Stimulated activated CD4-positive, alpha-beta T cell treated with anti-CD3 and anti-CD28 coated beads, Interleukin-4, amount 100 ng/mL, for 48 hours (primary cell): ENCODE results near the gene SDR39U1.

ENCODE experiments used
- DNase-seq, 2 donors: peaks; one replicate each; pipeline ENCODE4 v3.0.0-alpha.2; 2020; ENCODE audit warnings: low read depth in 2 of 2

The SDR39U1 gene

DNA sequence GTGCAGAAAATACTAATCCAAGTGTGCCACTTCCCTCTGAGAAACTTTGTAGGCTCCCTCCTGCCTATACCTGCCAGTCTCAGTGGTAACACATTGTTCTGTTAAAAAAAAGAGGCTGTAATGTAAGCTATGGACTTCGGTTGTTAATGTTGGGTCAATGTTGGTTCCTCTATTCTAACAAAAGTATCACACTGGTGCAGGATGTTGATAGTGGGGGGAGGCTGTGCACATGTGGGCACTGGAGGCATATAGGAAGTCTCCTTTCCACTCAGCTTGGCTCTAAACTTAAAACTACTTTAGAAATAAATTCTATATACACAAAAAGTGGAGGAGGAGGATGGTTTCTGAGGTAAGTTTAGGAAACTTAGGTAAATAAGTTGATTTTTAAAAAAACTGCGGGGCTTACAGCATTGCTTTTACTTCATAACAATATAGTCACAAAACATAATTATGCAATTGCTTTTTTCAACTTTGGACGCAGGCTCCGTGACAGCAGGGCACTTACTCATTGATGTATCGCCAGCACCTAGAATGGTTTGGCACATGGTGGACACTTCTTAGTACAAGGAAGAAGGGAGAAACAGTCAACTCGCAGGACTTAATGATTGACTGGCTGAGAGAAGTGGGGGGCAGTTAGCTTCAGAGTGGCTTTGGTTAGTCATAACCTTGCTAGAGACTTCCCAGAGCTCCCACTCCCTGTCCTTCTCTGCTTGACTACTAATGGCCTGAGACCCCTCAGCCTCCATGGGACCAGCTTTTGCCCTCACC, 51.7 kb downstream of the SDR39U1 start:
- no peak for DNase-seq
